ENCODE results near the gene TTLL1.

TTLL1 gene

DNA sequence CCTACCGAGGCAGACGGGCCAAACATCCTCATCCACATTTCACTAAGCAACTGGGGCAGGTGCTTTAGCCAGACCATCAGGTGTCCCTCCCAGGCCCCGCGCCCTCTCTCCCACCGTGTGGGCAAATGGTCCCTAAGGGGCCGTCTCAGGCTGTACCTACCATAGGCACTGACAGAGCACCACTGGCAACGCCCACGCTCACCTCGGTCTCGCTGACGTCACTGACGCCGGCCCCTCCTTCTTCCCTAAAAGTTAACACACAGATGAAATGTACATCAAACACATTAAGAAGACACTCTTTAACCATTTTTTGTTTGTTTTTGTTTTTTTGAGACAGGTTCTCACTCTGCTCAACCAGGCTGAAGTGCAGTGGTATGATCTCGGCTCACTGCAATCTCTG, 9.4 kb downstream of the TTLL1 start:
- no peak for DNase-seq (ENCODE audit: low read depth)
- no peak overlapping the region for H3K4me3 ChIP-seq (ENCODE audit: control insufficient read depth, low read depth, low read length)
- TF ChIP-seq, protein P1, sequence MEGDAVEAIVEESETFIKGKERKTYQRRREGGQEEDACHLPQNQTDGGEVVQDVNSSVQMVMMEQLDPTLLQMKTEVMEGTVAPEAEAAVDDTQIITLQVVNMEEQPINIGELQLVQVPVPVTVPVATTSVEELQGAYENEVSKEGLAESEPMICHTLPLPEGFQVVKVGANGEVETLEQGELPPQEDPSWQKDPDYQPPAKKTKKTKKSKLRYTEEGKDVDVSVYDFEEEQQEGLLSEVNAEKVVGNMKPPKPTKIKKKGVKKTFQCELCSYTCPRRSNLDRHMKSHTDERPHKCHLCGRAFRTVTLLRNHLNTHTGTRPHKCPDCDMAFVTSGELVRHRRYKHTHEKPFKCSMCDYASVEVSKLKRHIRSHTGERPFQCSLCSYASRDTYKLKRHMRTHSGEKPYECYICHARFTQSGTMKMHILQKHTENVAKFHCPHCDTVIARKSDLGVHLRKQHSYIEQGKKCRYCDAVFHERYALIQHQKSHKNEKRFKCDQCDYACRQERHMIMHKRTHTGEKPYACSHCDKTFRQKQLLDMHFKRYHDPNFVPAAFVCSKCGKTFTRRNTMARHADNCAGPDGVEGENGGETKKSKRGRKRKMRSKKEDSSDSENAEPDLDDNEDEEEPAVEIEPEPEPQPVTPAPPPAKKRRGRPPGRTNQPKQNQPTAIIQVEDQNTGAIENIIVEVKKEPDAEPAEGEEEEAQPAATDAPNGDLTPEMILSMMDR (conservative IDR thresholded peaks at IDR 0.05; ENCODE audit: control insufficient read depth, insufficient read depth, low read depth, low read length): no peak

DNA sequence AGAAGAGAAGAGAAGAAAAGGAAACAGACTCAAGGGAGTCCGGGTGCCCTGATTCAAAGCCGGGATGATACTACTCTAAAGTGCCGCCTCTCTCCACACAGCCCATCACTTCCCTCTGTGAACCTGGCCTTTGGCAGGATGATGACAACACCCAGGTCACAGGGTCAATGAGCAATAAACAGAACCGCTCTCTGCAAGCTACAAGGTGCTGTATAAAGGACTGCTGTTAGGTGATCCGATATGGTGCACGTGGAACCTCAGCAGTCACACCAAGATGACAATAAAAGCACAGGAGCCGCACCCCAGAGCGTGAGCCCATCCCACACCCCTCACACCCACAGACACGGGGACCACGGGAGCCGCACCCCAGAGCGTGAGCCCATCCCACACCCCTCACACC, 10.7 kb downstream of the TTLL1 start:
- TF ChIP-seq, protein P1 (conservative IDR thresholded peaks at IDR 0.05; ENCODE audit: control insufficient read depth, insufficient read depth, low read depth, low read length): no peak
- DNase-seq (ENCODE audit: low read depth): no peak
- H3K4me3 ChIP-seq (ENCODE audit: control insufficient read depth, low read depth, low read length): no peak overlapping the region

DNA sequence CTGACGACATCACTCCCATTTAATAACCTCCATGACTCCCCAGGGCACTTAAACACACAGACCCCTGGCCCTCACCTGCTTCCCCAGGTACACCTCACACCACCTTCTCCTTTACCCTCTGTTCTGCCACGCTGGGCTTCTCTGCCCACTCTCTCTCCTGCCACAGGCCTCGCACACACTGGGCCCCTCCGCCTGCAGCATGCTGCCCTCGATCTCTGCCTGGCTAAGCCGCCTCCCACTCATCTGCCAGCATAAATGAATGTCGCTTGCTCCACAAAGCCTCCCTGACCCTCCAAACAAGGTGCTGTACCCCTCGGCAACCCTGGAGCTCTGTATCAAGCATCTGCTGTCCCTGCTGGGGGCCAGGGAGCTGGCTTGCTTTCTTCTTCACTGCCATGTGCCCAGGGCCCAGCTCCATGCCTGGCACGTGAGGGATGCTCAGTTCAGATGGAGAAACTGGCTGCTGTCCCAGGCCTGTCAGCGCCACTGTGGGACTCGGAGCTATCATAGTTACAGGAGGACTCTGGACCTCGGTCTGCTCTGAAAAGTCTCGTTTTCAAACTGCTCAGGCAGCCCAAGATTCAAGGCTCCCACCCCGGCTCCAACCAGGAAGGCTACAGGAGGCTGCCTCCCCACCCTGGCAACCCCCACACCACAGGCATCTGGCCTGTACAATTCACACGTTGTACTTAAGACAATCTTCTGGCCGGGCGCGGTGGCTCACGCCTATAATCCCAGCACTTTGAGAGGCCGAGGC, 11.9 kb downstream of the TTLL1 start:
- no peak for DNase-seq (ENCODE audit: low read depth)
- TF ChIP-seq, protein P1 (conservative IDR thresholded peaks at IDR 0.05; ENCODE audit: control insufficient read depth, insufficient read depth, low read depth, low read length): no peak

DNA sequence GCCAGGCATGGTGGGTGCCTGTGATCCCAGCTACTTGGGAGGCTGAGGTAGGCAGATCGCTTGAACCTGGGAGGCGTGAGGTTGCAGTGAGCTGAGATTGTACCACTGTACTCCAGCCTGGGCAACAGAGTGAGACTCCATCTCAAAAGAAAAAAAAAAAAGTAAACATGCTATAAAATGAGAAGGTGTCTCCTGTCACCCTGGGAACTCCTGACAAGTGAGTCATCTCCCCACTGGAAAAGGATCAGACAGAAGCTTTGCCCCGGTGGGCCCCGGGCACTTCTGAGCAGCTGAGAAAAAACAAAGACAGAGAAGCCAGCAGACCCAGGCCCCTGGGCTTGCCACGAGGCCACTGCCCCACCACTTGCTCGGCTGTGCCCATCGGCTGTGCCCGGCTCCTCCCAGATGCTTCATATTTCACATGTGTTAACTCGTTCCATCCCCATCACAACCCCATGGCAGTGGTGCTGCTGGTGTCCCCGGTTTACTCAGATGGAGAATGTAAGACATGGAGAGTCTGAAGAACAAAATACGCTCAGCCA, 22.3 kb downstream of the TTLL1 start:
- H3K4me3 ChIP-seq (ENCODE audit: control insufficient read depth, low read depth, low read length): no peak overlapping the region
- DNase-seq (ENCODE audit: low read depth): peak; percentile 71
- TF ChIP-seq, protein P1 (conservative IDR thresholded peaks at IDR 0.05; ENCODE audit: control insufficient read depth, insufficient read depth, low read depth, low read length): no peak

More for the DNA sequence above, 11.9 kb downstream of the TTLL1 start:
- no peak overlapping the region for H3K4me3 ChIP-seq (ENCODE audit: control insufficient read depth, low read depth, low read length)

DNA sequence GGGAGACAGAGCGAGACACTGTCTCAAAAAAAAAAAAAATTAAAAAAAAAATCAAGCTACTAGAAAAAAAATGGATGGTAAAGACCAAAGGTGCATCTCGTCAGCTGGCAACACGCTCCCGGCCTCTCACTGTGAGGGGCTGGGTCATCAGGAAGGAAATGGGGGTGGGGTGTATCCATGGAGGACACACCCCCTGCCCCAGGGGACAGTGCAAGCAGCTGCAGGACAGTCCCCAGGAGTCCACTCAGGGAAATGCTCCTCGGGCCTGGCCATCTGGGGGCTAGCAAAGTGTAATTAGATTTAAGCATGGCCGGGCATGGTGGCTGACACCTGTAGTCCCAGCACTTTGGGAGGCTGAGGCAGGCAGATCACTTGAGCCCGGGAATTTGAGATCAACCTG, 23.1 kb downstream of the TTLL1 start:
- TF ChIP-seq, protein P1 (conservative IDR thresholded peaks at IDR 0.05; ENCODE audit: control insufficient read depth, insufficient read depth, low read depth, low read length): no peak
- DNase-seq (ENCODE audit: low read depth): no peak
- H3K4me3 ChIP-seq (ENCODE audit: control insufficient read depth, low read depth, low read length): no peak overlapping the region

DNA sequence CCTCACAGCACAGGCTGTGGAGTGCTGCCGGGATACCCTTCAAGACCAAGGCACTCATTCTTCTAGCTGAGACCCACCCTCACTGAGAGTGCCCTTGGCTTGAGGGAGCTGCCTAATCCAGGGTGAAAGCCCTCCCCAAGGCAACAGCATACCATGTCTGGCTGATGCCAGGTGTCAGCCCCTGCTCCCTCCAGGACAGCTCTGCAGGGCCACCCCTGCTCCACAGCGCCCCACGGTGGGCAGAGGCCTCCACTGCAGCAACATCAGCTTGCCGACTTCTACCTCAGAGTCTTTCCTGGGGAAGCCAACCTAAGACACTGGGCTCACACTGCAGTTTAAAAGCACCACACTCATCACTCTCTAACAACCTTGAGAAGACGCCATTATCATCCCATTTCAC, 29.0 kb downstream of the TTLL1 start:
- DNase-seq (ENCODE audit: low read depth): peak; percentile 23
- TF ChIP-seq, protein P1 (conservative IDR thresholded peaks at IDR 0.05; ENCODE audit: control insufficient read depth, insufficient read depth, low read depth, low read length): peak; percentile 71
- H3K4me3 ChIP-seq (ENCODE audit: control insufficient read depth, low read depth, low read length): no peak overlapping the region
